Measurements from ENCODE around the gene NSUN4. TPM values are rescaled to one million over a fixed set of nuclear protein-coding genes. Genes with fewer than 3 reads are reported as not detected.
"Not testable (repeated sequence)": the region's sequence is repeated elsewhere in the genome, so short reads cannot be mapped to it uniquely, and the experiment has no call there.

Gene NSUN4
- polyA plus RNA-seq, 5 donors, result 20.6 to 25.0 (median 21.9) TPM

GRCh38 chr1:46364612-46365011, 24.0 kb downstream of the NSUN4 start:
- DNase-seq, result no peak

- not testable (repeated sequence) for DNase-seq
Measured at GRCh38 chr1:46365796-46366195, 25.2 kb downstream of the NSUN4 start.

GRCh38 chr1:46367072-46367471, 26.5 kb downstream of the NSUN4 start:
- no peak for DNase-seq

DNA sequence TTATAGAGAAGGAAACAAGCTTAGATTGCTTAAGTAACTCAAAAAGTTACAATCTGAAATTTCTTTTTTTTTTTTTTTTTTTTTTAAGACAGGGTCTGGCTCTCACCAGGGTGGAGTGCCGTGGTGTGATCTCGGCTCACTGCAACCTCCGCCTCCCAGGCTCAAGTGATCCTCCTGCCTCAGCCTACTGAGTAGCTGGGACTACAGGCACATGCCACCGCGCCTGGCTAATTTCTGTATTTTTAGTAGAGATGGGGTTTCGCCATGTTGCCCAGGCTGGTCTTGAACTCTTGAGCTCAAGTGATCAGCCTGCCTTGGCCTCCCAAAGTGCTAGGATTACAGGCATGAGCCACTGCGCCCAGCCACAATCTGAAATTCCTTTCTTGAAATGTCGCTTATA, 27.1 kb downstream of the NSUN4 start:
- not testable (repeated sequence) for DNase-seq

DNA sequence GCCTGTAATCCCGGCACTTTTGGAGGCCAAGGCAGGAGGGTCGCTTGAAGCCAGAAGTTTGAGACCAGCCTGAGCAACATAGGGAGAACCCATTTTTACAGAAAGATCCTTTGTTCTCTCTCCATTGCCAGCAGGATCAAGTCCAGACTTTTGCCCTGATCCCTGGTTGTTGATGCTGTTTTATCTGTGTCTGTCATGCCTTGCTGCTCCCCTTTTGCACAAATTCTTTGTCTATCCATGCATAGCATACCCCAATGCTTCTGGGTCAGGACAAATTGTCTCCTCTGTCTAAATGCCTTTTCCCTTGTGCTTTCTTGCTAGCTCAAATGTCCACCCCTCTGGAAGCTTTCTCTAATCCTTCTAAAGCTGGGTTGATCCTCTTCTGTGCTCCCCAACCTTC, 28.2 kb downstream of the NSUN4 start:
- DNase-seq, result no peak

DNA sequence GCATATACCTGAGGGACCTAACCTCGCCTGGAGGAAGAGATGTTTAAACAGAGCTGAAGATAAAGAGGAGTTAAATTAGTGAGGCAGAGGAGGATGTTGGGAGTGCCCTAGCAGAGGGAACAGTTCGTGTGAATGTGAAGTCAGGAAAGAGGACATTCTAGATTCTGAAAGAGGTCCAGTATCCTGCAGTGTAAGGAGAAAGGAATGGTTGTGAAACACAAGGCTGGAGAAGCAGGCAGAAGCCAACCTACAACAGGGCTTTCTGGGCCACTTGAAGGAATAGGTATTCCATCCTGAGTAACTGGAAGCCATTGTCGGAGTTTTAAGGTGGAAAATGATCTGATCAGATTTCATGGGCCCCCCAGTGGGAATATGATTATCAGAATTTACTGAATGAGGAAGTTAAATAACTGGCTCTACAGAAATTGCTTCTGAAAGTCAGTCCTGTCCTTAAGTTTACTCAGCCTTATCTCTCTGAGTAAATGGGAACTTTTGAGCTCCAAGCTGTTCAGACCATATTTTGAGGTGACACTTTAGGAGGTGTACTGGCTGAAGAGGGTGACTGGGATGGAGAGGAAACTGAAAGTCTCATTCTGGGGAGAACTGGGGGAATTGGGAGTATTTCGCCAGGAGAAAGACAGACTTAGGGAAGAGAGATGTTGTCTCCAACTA, 29.1 kb downstream of the NSUN4 start:
- DNase-seq, result no peak

GRCh38 chr1:46370214-46370633, 29.6 kb downstream of the NSUN4 start:
- no peak for DNase-seq

GRCh38 chr1:46372431-46372830, 31.8 kb downstream of the NSUN4 start:
- DNase-seq, result no peak

GRCh38 chr1:46379996-46380395, 39.4 kb downstream of the NSUN4 start:
- DNase-seq, result no peak

DNA sequence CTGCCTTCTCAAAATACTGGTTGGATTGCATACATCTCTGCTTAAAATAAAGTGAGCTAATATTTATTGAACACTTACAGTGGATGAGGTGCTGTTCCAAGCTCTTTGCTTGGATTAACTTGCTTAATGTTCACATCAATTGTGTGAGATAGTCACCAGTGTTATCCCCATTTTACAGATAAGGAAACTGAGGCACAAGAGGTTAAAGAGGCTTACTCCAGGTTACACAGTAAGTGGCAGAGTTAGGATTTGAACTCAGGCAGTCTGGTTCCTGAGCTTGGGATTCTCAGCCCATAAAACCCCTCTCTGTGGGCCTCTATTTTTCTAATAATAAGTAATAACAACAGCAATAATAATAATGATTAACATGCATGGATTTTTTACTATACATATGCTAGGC, 39.9 kb downstream of the NSUN4 start:
- DNase-seq, result no peak

DNA sequence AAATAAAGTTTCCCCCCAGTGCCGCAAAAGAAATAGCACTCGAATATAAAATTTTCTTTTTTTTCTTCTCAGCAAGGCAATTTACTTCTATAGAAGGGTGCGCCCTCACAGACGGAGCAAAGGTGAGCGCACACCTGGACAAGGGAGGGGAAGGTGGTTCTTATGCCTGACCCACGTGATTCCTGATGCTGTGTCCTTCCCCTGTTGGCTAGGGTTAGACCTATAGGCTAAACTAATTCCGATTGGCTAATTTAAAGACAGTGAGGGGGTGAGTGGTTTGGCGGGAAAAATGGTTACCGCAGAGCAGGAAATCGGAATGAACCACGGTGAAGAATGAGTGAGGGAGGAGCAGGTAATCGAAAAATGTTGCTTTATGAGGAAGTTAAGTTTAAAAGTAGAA, 52.9 kb downstream of the NSUN4 start:
- no peak for DNase-seq

DNA sequence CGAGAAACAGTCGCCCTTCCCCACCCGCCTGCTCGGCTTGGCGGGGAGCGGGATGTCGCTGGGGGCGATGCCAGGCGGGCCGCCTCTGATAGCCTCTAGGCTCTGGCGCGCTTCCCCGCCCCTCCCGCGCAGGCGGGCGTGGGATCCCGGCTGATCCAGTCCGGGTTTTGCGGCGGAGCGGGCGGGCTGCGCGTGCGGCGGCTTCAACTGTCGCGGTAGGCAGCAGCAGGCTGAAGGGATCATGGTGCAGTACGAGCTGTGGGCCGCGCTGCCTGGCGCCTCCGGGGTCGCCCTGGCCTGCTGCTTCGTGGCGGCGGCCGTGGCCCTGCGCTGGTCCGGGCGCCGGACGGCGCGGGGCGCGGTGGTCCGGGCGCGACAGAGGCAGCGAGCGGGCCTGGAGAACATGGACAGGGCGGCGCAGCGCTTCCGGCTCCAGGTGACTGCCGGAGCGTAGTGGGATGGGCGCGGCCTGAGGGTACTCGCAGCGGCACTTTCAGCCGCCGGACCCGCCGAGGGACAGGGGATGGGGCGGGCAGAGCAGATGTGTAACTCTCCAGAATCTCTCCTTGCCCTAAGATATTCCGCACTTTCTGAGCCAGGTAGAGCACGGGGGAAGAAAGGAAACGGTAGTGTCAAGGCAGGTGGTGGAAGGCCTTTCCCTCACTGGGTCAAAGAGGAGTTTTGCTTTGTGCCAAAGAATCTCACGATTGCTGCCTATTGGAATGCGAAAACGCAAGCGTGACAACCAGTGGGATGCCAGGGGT, 53.7 kb downstream of the NSUN4 start, which contains the start of gene FAAH:
Gene FAAH (plus strand): TSS at position 210 of the 764 bp plus-strand sequence. CDS start 32 bp downstream, at position 242.
- DNase-seq, result peak; percentile 47 to 48

DNA sequence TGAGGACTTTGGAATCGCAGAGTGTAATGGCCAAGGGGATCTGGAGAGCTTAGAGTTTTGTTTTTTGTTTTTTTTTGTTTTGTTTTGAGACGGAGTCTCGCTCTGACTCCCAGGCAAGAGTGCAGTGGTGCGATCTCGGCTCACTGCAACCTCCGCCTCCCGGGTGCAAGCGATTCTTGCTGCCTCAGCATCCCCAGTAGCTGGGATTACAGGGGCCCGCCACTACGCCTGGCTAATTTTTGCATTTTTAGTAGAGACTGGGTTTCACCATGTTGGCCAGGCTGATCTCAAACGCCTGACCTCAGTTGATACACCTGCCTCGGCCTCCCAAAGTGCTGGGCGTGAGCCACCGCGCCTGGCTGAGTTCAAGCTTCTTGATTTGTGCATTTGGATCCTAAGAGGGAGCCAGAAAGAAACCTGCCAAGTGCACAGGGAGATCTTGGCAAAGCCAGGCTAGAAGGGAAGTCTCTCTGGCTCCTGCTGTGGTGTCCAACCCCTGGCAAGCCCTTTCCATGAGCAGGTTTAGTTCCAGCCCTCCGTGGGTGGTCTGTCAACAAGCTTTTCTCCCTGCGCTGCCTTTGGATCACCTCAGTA, 54.4 kb downstream of the NSUN4 start:
- no peak for DNase-seq

- no peak for DNase-seq
Measured at GRCh38 chr1:46396441-46397398, 56.1 kb downstream of the NSUN4 start.

GRCh38 chr1:46399307-46399706, 58.7 kb downstream of the NSUN4 start:
- DNase-seq, result no peak

DNA sequence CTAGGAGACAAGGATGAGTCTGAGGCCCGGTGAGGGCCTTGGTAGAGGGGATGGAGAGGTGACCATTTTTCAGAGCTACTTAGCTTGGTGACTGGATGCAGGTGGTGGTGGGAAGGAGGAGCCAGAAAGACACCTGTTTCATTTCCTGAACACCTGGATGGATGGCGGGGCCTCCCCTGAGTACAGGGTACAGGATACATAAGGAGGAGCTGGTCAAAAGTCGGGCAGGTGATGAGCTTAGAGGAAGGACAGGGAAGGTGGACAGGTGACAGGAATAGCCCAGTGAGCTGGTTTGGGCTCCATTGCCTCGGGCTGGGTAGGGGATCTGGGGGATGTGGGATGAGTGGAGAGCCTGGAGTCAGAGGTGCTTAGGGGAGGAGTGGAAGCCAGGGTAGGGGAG, 59.8 kb downstream of the NSUN4 start:
- no peak for DNase-seq

GRCh38 chr1:46401154-46401913, 60.7 kb downstream of the NSUN4 start:
- no peak for DNase-seq

- peak; percentile 83 to 90 for DNase-seq
Measured at GRCh38 chr1:46401964-46402626, 61.5 kb downstream of the NSUN4 start.

DNA sequence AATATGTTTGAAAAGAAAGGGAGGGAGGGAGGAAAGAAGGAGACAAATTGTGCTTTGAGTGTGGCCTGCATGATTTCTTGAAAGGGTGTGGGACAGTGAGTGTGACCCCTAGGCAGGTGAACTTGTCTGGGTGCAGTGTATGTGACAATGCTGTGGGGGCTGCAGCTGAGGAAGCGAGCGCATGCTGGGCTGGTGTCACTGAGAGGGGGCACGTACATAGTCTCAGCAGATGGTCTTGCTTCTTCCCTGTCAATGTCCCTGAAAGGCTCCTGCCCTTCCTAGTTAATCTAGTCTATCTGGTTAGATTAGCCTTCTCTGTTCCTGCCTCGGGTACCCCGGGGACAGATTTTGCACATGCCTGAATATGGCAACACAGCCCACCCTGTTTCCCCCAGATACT, 63.3 kb downstream of the NSUN4 start:
- DNase-seq, result no peak

DNA sequence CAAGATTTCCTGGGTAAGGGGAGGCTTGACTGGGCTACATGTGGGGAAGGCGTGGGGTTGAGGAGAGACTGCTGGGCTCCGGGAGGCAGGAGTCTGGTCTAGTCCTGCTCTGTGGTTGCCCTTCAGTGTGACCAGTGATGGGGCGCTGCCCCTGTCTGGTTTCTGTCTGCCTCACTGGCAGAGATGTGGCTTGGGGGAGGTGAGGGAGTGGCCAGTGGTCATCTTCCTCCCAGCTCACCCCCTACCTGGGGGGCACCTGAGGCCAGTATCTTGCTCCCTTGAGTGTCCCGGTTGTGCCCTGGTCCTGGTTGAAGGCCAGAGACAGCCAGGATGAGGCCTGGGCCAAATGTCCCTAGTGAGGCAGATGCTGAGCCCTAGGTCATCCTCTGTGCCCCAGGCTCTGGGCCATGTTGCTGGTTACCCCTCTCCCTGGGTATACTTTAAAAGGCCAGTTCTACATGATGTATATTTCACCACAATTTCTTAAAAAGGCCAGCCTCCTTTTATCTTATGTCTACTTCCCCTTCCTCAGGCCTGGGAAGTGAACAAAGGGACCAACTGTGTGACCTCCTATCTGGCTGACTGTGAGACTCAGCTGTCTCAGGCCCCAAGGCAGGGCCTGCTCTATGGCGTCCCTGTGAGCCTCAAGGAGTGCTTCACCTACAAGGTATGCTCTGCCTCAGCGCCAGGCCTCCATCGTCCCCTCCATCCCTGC, 64.0 kb downstream of the NSUN4 start:
- DNase-seq, result no peak

Measured in right lung (tissue), 5 donors.